Measurements from ENCODE around the gene RGMA. TPM values are rescaled to one million over a fixed set of nuclear protein-coding genes. Genes with fewer than 3 reads are reported as not detected.

Gene RGMA
- total and polyA plus RNA-seq, 2 donors from 2014 or later: 4.4 to 4.7 TPM

DNA sequence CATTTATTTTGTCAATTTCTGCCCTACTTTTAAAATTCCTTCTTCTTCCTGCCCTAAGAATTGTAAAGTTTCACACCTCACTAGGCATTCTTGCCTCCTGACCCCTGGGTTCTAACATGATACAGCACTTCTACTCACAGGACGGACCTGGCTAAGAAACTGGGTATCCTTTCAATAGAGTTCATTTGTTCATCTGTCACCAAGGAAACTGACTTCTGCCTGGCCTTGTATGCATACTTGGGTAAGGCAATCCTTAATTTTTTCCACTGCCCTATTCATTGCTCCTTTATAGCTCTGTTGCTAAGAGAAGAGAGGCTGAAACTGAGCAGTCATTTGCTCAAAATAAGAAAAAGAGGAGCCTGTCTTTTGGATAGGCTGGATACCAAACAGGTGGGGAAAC is 3.3 kb downstream of the RGMA start:
- no peaks in the 10 kb centered on the region for H3K9me3 ChIP-seq (ENCODE audit: control insufficient read depth in 2 of 3, insufficient read depth in 1 of 3, low read length in 3 of 3)
- DNase-seq (no peak), FAIRE-seq (no peak)
- intact Hi-C loops (cut with DNase I): no loop called here
- H3K4me1 ChIP-seq (ENCODE audit: control insufficient read depth in 2 of 3, insufficient read depth in 2 of 3, low read depth in 1 of 3, low read length in 3 of 3): peaks cover 0 to 2% (median 0%) of the 10 kb centered on the region in 3 donors
- no peak overlapping the region for H3K9ac ChIP-seq (ENCODE audit: low read length in 3 of 3)
- H3K27ac ChIP-seq (ENCODE audit: low read depth in 2 of 2, low read length in 2 of 2): no peak overlapping the region
- H3K4me3 ChIP-seq (ENCODE audit: low read length in 3 of 3): no peak overlapping the region
- no peaks in the 10 kb centered on the region for H3K36me3 ChIP-seq (ENCODE audit: control insufficient read depth in 2 of 3, insufficient read depth in 3 of 3, low read length in 3 of 3)
- TF ChIP-seq, protein P1, sequence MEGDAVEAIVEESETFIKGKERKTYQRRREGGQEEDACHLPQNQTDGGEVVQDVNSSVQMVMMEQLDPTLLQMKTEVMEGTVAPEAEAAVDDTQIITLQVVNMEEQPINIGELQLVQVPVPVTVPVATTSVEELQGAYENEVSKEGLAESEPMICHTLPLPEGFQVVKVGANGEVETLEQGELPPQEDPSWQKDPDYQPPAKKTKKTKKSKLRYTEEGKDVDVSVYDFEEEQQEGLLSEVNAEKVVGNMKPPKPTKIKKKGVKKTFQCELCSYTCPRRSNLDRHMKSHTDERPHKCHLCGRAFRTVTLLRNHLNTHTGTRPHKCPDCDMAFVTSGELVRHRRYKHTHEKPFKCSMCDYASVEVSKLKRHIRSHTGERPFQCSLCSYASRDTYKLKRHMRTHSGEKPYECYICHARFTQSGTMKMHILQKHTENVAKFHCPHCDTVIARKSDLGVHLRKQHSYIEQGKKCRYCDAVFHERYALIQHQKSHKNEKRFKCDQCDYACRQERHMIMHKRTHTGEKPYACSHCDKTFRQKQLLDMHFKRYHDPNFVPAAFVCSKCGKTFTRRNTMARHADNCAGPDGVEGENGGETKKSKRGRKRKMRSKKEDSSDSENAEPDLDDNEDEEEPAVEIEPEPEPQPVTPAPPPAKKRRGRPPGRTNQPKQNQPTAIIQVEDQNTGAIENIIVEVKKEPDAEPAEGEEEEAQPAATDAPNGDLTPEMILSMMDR (IDR thresholded peaks at IDR 0.05; ENCODE audit: borderline replicate concordance, extremely low read depth, insufficient read depth): no peak
- H3K27me3 ChIP-seq (ENCODE audit: control insufficient read depth, insufficient read depth, low read length): no peaks in the 10 kb centered on the region

GRCh38 chr15:93082861-93083260 is 6.2 kb downstream of the RGMA start:
- Histone ChIP-seq H3K36me3 (ENCODE audit: control insufficient read depth in 2 of 3, insufficient read depth in 3 of 3, low read length in 3 of 3) (no peaks in the 10 kb centered on the region), H3K9ac (ENCODE audit: low read length in 3 of 3) (no peak overlapping the region), H3K4me3 (ENCODE audit: low read length in 3 of 3) (no peak overlapping the region), H3K27me3 (ENCODE audit: control insufficient read depth, insufficient read depth, low read length) (no peaks in the 10 kb centered on the region), H3K9me3 (ENCODE audit: control insufficient read depth in 2 of 3, insufficient read depth in 1 of 3, low read length in 3 of 3) (no peaks in the 10 kb centered on the region), H3K4me1 (ENCODE audit: control insufficient read depth in 2 of 3, insufficient read depth in 2 of 3, low read depth in 1 of 3, low read length in 3 of 3) (peaks cover 0 to 2% (median 0%) of the 10 kb centered on the region in 3 donors), H3K27ac (ENCODE audit: low read depth in 2 of 2, low read length in 2 of 2) (no peak overlapping the region)
- FAIRE-seq: no peak
- TF ChIP-seq, protein P1 (IDR thresholded peaks at IDR 0.05; ENCODE audit: borderline replicate concordance, extremely low read depth, insufficient read depth): no peak
- intact Hi-C loops (cut with DNase I): no loop called here
- DNase-seq: no peak

DNA sequence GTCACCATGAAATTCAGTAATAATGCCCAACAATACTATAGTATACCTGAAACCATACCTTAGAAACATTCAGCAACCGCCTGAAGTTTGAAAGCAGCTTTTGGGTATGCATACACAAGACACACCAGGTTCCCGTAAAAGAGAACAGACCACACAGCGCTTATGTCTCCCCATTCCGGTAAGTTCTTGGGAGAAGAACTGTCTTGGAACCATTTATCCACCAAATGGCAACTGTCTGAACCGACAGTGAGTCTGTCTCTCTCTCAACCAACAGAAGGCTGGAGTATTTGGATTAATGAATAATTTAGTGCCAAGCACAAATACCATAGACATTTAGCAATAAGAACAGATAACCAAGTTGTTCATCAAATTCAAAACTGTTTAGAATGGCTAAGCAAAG is 7.6 kb downstream of the RGMA start:
- Histone ChIP-seq H3K4me3 (ENCODE audit: low read length in 3 of 3) (no peak overlapping the region), H3K27ac (ENCODE audit: low read depth in 2 of 2, low read length in 2 of 2) (no peak overlapping the region), H3K9me3 (ENCODE audit: control insufficient read depth in 2 of 3, insufficient read depth in 1 of 3, low read length in 3 of 3) (no peaks in the 10 kb centered on the region), H3K9ac (ENCODE audit: low read length in 3 of 3) (no peak overlapping the region), H3K36me3 (ENCODE audit: control insufficient read depth in 2 of 3, insufficient read depth in 3 of 3, low read length in 3 of 3) (no peaks in the 10 kb centered on the region), H3K4me1 (ENCODE audit: control insufficient read depth in 2 of 3, insufficient read depth in 2 of 3, low read depth in 1 of 3, low read length in 3 of 3) (no peaks in the 10 kb centered on the region), H3K27me3 (ENCODE audit: control insufficient read depth, insufficient read depth, low read length) (no peaks in the 10 kb centered on the region)
- TF ChIP-seq, protein P1 (IDR thresholded peaks at IDR 0.05; ENCODE audit: borderline replicate concordance, extremely low read depth, insufficient read depth): no peak
- FAIRE-seq (no peak), DNase-seq (no peak)
- intact Hi-C loops (cut with DNase I): no loop called here

DNA sequence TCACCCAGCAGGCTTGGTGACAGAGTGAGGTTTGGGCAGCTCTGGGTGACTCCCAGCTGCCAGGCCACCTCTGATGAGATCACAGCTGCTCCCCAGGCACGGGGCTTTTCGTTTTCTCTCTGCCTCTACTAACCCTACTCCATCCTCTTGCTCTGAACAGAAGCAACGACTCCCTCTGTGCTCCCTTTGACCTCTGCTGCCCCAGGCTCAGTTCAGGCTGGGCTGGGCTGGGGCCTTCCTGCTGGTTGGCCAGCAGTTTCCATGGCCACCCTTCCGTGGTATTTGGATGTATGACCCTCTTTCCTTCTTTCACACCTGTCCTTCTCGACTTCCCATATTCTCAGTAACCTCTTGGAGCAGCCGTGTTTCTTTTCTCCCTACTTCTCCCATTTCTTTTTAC is 8.6 kb downstream of the RGMA start:
- no peak for DNase-seq
- intact Hi-C loops (cut with DNase I): no loop called here

More for the DNA sequence above, 8.6 kb downstream of the RGMA start:
- no peaks in the 10 kb centered on the region for H3K4me1 ChIP-seq (ENCODE audit: control insufficient read depth in 2 of 3, insufficient read depth in 2 of 3, low read depth in 1 of 3, low read length in 3 of 3)
- H3K36me3 ChIP-seq (ENCODE audit: control insufficient read depth in 2 of 3, insufficient read depth in 3 of 3, low read length in 3 of 3): no peaks in the 10 kb centered on the region
- no peak for FAIRE-seq
- H3K9ac ChIP-seq (ENCODE audit: low read length in 3 of 3): no peak overlapping the region
- H3K27me3 ChIP-seq (ENCODE audit: control insufficient read depth, insufficient read depth, low read length): no peaks in the 10 kb centered on the region
- H3K4me3 ChIP-seq (ENCODE audit: low read length in 3 of 3): no peak overlapping the region
- no peak overlapping the region for H3K27ac ChIP-seq (ENCODE audit: low read depth in 2 of 2, low read length in 2 of 2)
- no peaks in the 10 kb centered on the region for H3K9me3 ChIP-seq (ENCODE audit: control insufficient read depth in 2 of 3, insufficient read depth in 1 of 3, low read length in 3 of 3)
- TF ChIP-seq, protein P1 (IDR thresholded peaks at IDR 0.05; ENCODE audit: borderline replicate concordance, extremely low read depth, insufficient read depth): no peak
